ENCODE data around the gene ABTB1. TPM values are rescaled to one million over a fixed set of nuclear protein-coding genes. Genes with fewer than 3 reads are reported as not detected.

ABTB1 gene
- total and polyA plus RNA-seq, 2 donors (not counting 1 experiment from before 2014, with no cell fraction given), result 11.8 to 15.5 TPM

GRCh38 chr3:127730171-127730570 lies 57.4 kb downstream of the ABTB1 start:
- Histone ChIP-seq H3K4me1 (ENCODE audit: control insufficient read depth, extremely low read depth, insufficient read depth, low read length) (peaks cover 9% of the 10 kb centered on the region), H3K27ac (ENCODE audit: insufficient read depth, low read length) (no peak overlapping the region), H3K4me3 (replicated peaks in 1 of 4; ENCODE audit: control extremely low read depth in 1 of 4, insufficient read depth in 1 of 4, low read depth in 3 of 4, low read length in 4 of 4) (no peak overlapping the region), H2AFZ (ENCODE audit: low read length) (no peak overlapping the region), H3K79me2 (ENCODE audit: control insufficient read depth, insufficient read depth, low read length) (peaks cover 11% of the 10 kb centered on the region), H3K4me2 (ENCODE audit: extremely low read depth, insufficient read depth, low read length) (no peak overlapping the region), H3K36me3 (ENCODE audit: control insufficient read depth, insufficient read depth, low read length) (no peaks in the 10 kb centered on the region), H4K20me1 (ENCODE audit: control insufficient read depth, extremely low read depth, insufficient read depth, low read length) (no peaks in the 10 kb centered on the region), H3K27me3 (ENCODE audit: control insufficient read depth, insufficient read depth, low read length) (no peaks in the 10 kb centered on the region), H3K9me3 (ENCODE audit: control insufficient read depth, insufficient read depth, low read depth, low read length) (no peaks in the 10 kb centered on the region), H3K9ac (ENCODE audit: insufficient read depth, low read length) (no peak overlapping the region)
- TF ChIP-seq CTCF (conservative IDR thresholded peaks at IDR 0.05 in 1 of 2, IDR thresholded peaks at IDR 0.05 in 1 of 2; ENCODE audit: low read depth in 1 of 2, low read length in 2 of 2), result no peak
- no peak for TF ChIP-seq EZH2 (IDR thresholded peaks at IDR 0.05; ENCODE audit: low read length, missing control alignments)
- no peak for DNase-seq (ENCODE audit: low read depth in 2 of 2)

Other genes starting within 250 kb of the ABTB1 start
- 35.4 and 47.4 TPM in 2 replicates for gene TPRA1, start 82.2 kb upstream of the ABTB1 start, total RNA-seq
- 17.5 and 17.9 TPM in 2 replicates for gene TPRA1, start 82.2 kb upstream of the ABTB1 start, polyA plus RNA-seq
- 11.6 TPM in 2 replicates for gene MCM2, start 74.5 kb upstream of the ABTB1 start, total RNA-seq
- 17.2 and 47.0 TPM in 2 replicates for gene MCM2, start 74.5 kb upstream of the ABTB1 start, polyA plus RNA-seq
- 0.50 and 0.77 TPM in 2 replicates for gene PODXL2, start 43.8 kb upstream of the ABTB1 start, total RNA-seq
- 0.98 and 1.7 TPM in 2 replicates for gene PODXL2, start 43.8 kb upstream of the ABTB1 start, polyA plus RNA-seq
- 15.2 and 60.1 TPM in 2 replicates for gene MGLL, start 149.6 kb downstream of the ABTB1 start, total RNA-seq
- gene MGLL, start 149.6 kb downstream of the ABTB1 start, polyA plus RNA-seq, result 69.8 and 122 TPM in 2 replicates
- gene KBTBD12, start 242.3 kb downstream of the ABTB1 start, total RNA-seq, result not detected in 2 replicates
- gene KBTBD12, start 242.3 kb downstream of the ABTB1 start, polyA plus RNA-seq, result not detected in 2 replicates

Data from fibroblast of lung (primary cell).